ENCODE measurements around the gene RGS12. TPM values are rescaled to one million over a fixed set of nuclear protein-coding genes. Genes with fewer than 3 reads are reported as not detected.

RGS12 gene
- total RNA-seq, 1 donor from 2014 or later, result 102 TPM

DNA sequence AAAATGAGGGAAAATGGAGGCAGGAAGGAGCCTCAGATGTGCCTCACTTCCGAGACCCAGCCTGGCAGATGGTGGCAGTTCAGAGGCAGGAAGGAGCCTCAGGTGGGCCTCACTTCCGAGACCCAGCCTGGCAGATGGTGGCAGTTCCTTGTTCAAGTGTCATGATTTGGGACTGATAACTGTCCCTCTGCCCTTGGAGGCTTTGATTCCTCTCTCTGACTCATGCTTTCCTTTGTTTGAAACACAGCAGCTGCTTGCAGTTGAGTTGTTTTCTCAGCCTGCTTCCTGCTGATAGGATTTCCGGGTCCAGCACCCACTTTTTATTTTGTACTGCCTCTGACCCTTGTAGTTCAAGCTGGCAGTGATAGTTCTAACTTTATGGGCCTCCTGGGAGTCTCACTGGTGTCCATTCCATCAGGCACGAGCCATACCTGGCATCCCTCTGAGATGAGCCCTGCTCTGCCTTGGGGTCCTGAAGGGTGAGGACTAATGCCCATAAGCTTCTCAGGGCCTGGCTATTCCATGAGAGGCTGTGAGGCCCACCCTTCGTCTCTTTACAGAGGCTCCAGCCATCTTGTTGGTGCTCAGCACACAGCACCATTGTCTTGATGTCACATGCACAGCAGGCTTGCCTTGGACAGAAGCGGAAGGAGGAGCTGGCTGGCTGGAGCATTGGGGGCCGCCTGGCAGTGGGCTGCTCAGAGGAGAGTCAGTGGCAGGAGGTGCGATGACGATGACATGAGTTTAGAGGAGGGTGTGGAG lies 13.0 kb downstream of the RGS12 start:
- peaks cover 32% of the 10 kb centered on the region for H3K4me1 Mint-ChIP-seq (ENCODE audit: low read depth)
- no peaks in the 10 kb centered on the region for H3K36me3 Mint-ChIP-seq (ENCODE audit: insufficient read depth)
- TF ChIP-seq CTCF (IDR thresholded peaks at IDR 0.05; ENCODE audit: unreplicated experiment), result no peak
- H3K27ac Mint-ChIP-seq, result peak overlapping the region; percentile 68
- DNase-seq (ENCODE audit: low spot score, unreplicated experiment), result no peak
- H3K4me3 Mint-ChIP-seq (ENCODE audit: low read depth), result no peak overlapping the region
- H3K9me3 Mint-ChIP-seq (ENCODE audit: low read depth), result no peaks in the 10 kb centered on the region
- no peaks in the 10 kb centered on the region for H3K27me3 Mint-ChIP-seq

DNA sequence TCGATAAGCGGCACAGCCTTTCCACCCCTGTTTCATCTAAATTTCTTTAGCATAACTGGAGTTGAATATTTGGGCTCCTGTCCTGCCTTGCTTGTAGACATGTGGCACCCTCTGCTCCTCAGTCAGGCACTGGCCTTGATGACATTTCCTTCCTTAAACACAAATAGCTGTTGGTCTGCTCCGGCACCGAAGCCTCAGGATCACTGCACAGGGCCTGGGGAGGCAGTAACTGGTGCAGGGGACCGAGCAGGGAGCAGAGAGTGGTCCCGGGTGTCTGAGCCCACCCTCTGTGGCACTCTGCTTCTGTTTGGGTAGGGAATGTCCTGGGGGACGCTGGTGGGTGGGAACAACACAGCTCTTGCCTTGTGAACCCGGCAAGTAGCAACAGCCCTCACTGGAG lies 13.6 kb downstream of the RGS12 start:
- H3K4me1 Mint-ChIP-seq (ENCODE audit: low read depth), result peaks cover 32% of the 10 kb centered on the region

GRCh38 chr4:3307060-3307459 lies 14.2 kb downstream of the RGS12 start:
- DNase-seq (ENCODE audit: low spot score, unreplicated experiment), result no peak
- Mint-ChIP-seq H3K4me3 (ENCODE audit: low read depth) (no peak overlapping the region), H3K4me1 (ENCODE audit: low read depth) (peaks cover 27% of the 10 kb centered on the region), H3K36me3 (ENCODE audit: insufficient read depth) (no peaks in the 10 kb centered on the region), H3K9me3 (ENCODE audit: low read depth) (no peaks in the 10 kb centered on the region), H3K27ac (no peak overlapping the region), H3K27me3 (no peaks in the 10 kb centered on the region)
- TF ChIP-seq CTCF (IDR thresholded peaks at IDR 0.05; ENCODE audit: unreplicated experiment), result no peak

More for the DNA sequence above, 13.6 kb downstream of the RGS12 start:
- H3K4me3 Mint-ChIP-seq (ENCODE audit: low read depth), result no peak overlapping the region
- no peaks in the 10 kb centered on the region for H3K36me3 Mint-ChIP-seq (ENCODE audit: insufficient read depth)
- H3K27ac Mint-ChIP-seq, result no peak overlapping the region
- no peaks in the 10 kb centered on the region for H3K27me3 Mint-ChIP-seq
- no peak for TF ChIP-seq CTCF (IDR thresholded peaks at IDR 0.05; ENCODE audit: unreplicated experiment)
- no peaks in the 10 kb centered on the region for H3K9me3 Mint-ChIP-seq (ENCODE audit: low read depth)
- DNase-seq (ENCODE audit: low spot score, unreplicated experiment), result no peak

- no peak overlapping the region for H3K4me3 Mint-ChIP-seq (ENCODE audit: low read depth)
- no peak for TF ChIP-seq CTCF (IDR thresholded peaks at IDR 0.05; ENCODE audit: unreplicated experiment)
- no peaks in the 10 kb centered on the region for H3K36me3 Mint-ChIP-seq (ENCODE audit: insufficient read depth)
- peaks cover 25% of the 10 kb centered on the region for H3K4me1 Mint-ChIP-seq (ENCODE audit: low read depth)
- no peak overlapping the region for H3K27ac Mint-ChIP-seq
- H3K27me3 Mint-ChIP-seq, result no peaks in the 10 kb centered on the region
- H3K9me3 Mint-ChIP-seq (ENCODE audit: low read depth), result no peaks in the 10 kb centered on the region
- DNase-seq (ENCODE audit: low spot score, unreplicated experiment), result no peak
Measured at GRCh38 chr4:3307486-3307885, 14.7 kb downstream of the RGS12 start.

DNA sequence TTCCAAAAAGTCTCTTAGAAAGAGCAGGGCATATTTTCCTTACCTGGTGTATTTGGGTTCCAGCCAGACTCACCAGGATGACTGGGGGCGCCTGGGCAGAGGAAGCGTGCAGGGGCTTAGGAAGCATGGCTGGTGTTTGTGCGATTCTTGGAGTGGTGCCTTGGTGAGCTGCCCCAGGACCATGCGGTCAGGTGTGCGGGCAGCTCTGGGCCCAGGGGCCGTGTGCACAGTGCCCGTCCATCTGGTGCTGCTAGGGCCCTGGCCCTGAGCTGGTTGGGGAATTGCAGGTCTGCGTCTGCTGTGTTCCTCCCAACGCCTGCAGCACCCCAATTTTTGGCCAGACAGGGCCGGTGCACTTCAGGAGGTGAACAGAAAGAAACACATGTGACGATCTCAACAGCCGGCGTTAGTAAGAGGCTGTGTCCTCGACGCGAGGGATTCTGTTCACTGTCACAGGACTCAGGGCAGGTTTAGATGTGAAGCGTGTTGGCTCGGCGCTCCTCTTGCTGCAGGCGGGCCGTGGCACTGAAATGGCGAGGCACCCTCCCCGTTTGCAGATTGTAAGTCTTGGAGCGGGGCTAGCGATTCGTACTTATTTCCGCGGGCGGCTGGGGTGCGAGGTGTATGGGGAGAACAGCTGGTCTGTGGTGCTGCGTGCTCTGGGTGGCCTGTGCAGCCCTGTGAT lies 15.2 kb downstream of the RGS12 start:
- Mint-ChIP-seq H3K4me1 (ENCODE audit: low read depth) (peaks cover 21% of the 10 kb centered on the region), H3K4me3 (ENCODE audit: low read depth) (no peak overlapping the region), H3K9me3 (ENCODE audit: low read depth) (no peaks in the 10 kb centered on the region), H3K36me3 (ENCODE audit: insufficient read depth) (no peaks in the 10 kb centered on the region), H3K27ac (peak overlapping the region; percentile 84), H3K27me3 (no peaks in the 10 kb centered on the region)
- DNase-seq (ENCODE audit: low spot score, unreplicated experiment), result no peak
- no peak for TF ChIP-seq CTCF (IDR thresholded peaks at IDR 0.05; ENCODE audit: unreplicated experiment)

All from progenitor cell of endocrine pancreas (in vitro differentiated cells).